NCI-H345 (cell line): ENCODE data around the gene SCYL1.
"Not testable (repeated sequence)": the region's sequence is repeated elsewhere in the genome, so short reads cannot be mapped to it uniquely, and the experiment has no call there.

Experiments
- DNase-seq: peaks from one replicate; lab custom pipeline; 2025; lab: John Stamatoyannopoulos, UW

The SCYL1 gene

DNA sequence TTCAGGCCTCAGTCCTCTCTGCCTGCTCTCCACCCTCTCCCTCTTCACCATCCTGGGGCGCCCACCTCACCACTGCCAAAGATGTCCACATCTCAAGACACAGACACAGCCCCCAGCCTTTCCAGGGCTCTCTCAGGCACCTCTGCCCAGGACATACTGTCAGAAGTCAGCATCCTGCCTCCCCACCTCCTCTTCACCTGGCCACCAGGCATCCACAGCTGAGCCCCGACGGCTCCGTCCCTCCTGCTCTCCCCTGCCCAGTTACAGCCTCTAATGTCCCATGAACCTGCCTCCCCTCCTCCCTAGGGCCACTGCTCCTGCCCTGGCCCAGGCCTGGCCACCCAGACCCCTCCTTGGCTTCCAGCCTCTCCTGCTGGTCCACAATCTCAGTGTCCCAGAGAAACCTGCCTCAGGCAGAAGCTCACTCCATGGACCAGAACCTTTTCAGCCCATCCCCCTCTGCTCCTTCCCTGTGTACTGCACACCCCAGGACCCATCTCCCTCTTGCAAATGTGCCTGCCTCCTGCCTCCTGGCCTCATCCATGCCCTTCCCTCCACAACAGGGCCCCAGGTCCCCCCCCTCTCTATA lies 30.1 kb downstream of the SCYL1 start:
- no peak for DNase-seq

DNA sequence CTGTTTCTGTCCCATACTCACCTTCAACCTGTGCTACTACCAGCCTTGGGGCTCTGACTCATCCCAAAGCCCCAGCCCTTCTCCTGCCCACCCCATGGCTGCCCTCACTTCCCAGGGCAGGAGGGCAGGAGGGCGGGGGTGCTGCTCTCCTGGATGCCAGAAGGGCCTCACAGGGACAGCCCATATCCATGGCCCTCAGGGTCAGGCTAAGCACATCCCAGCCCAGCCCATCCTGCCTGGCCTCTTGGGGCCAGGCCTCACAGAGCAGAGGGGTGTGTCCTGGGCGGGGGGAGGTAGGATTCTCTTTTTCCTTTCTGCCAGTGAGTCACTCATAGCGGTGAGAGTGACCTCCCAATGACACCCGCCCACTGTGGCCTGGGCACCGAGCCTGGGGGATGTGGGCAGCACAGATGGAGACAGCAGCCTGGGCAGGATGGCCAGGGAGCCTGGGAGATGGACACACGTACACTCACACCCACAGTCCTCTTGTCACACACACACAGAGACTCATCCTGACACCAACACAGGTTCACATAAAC lies 30.9 kb downstream of the SCYL1 start:
- no peak for DNase-seq

DNA sequence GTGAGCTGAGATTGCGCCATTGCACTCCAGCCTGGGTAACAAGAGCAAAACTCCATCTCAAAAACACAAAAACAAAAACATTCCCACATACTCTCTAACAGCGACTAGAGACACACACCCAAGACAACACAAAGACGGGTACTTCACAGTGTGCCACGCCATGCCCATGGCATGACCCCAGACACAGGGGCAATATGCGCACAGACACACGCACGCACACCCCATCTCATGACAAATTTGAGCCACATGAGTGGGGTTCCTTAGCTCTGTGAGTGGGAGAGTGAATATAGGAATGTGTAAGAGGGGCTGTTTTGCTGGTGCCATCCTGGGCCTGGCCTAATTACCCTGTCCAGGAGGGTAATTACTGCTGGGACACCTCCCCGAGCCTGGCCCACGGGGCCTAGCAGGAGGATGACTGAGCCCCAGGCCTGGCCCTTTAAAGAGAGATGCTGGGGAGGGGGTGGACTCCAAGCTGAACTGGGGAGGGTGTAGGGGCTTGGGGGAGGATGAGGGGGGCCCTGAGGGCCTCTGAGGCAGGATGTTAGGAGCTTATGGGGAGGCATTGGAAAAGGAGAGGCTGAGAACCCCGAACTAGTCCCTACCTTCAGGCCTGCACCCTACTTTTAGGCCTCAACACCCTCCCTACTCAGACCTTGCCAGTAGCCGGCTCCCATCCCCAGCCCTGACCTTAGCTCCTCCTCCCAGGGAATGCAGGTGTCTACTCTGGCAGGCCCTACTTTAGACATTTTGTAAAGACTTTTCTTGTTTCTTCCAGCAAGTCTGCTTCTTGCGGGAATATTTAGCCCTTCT lies 31.8 kb downstream of the SCYL1 start:
- no peak for DNase-seq

DNA sequence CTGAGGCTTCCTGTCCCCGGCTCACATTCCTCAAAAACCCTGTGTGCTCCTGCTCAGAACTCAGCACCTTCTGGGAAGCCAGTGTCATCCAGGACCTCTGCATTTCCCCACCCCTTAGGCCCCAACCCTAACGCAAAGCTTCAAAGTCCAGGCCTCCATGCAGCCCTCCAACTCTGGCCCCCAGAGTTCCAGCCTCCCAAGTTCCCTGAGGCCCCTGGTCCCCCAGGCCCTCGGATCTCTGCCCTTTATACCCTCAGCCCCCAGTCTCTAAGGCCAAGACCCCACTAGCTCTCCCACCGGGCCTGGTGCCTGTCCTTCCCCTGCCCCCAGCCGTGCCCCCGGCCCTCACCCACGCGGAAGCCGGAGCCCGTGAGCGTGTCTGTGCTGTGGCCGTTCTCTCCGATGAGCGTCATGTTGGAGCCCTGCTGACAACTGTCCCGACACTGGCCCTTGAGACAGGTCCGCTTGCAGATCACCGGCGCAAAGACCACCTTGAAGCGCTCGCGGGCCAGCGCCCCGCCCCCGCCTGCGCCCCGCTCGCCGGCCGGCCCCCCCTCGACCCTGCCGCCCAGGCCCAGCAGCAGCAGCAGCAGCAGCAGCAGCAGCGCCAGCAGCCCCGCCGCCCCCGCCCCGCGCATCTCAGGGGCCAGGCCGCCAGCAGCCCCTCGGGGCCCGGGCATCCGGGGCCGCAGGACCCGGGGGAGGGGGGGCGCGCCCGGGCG lies 32.6 kb downstream of the SCYL1 start:
- DNase-seq: no peak

DNA sequence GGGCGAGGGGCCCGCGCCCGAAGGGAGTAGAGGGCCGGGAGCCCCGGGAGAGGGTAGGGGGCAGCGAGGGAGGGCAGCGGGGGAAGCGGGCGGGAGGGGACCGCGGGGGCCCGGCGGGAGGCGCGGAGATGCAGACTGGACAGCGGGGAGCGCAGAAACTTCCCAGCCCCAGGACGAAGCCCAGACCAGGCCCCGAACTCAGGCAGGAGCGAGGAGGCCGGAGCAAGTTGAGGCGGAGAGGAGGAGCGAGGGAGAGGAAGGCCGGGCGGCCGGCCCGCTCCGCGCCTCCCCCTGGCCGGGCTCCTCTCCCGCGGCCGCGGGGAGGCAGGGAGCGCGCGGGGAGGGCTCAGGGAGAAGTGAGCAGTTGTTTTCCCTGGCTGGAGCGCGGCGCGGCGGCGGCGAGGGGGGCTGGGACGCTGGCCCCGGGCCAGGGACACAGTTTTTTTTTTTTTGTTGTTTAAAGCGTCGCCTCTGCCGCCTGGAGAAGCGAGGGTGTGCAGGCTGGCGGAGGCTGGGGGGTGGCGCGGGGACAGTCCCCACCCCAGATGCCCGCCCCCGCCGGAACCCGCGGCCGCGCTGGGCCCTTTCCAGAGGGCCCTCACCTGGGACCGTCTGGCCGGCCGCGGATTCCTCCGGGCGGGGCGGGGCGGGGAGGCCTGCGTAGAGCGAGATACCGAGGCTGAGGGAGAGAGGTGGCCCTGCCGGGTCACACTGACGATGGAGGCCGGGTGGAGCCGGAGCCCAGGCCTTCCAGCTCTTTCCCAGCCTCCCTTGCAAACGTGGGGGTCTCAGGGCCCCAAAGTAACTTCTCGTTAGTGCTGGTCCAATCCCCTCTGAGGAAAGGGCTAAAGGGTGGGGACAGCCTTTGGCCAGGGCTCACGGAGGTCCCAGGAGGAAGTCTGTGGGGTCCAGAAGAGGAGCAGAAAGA lies 33.4 kb downstream of the SCYL1 start, which contains the start of gene LTBP3:
LTBP3 (minus strand) TSS at position 358 of the 928 bp plus-strand sequence. CDS start 400 bp downstream, outside the sequence.
- peak; percentile 66 for DNase-seq

DNA sequence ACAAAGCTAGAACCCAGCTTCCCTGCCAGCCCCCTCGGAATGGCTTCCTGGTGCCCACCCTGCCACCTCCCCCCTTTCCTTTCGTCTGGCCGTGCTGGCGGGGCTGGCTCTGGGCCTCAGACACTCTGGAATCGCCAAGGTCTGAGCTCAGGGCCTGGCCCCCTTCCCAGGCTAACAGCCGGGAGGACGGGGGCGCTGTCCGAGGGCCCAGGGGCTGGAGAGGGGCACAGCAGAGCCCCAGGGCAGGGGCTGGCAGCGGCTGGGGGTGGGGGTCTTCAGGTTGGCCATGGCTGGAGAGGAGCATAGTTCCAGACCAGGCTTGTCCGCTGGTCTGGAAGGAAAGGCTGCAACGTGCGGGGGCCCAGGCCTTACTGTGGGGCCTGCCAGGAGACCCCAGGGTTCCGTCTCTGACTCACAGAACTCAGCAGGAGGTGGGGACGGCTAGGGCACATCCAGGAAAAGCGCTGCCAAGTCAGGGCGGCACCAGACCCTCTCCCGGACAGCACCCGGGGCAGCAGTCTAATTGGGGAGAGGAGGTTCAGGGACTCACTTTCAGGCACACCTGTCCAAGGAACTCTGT lies 34.1 kb downstream of the SCYL1 start:
- no peak for DNase-seq

DNA sequence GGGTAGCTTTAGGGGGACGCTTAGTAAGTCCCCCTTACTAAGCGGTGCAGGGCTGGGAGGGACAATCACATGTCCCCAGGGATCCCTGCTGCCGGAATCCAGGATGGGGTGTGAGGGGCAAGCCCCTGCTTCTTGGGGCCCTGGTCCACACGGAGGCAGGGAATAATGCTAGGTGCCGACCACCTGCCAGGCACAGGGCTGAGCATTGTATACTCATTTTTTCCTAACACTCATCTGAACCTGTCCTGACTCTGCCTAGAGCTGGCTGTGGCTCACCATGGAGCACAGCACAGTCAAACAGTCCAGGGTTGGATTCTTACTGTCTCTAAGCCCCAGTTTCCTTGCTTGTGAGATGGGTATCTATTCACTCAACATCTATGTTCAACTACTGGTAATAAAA lies 34.7 kb downstream of the SCYL1 start:
- no peak for DNase-seq

DNA sequence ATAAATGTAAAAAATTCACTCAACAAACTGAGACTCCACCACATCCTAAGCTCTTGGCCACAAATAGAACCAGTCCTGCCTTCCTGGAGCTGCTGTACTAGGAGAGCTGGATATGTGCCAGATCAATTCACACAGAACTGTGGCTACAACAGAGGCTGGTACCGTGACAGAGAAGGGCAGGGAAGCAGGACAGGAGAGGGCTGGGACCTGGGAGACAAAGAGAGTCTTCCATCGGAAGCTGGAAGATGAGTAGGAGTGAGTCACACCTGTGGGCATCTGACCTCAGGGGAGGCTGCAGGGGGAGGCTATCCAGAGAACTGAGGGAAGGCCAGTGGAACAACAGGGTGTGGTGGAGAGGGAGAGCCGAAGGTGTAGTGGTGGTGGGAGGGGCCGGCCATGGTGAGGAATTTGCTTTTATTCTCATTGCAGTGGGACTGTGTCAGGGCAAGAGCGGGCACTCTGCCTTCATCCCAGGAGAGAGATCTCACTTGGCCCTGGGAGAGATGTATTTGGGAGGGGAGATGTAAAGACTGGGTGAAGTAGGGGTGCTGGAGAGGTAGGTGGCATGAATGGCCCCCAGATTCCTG lies 35.2 kb downstream of the SCYL1 start:
- DNase-seq: peak; percentile 81

DNA sequence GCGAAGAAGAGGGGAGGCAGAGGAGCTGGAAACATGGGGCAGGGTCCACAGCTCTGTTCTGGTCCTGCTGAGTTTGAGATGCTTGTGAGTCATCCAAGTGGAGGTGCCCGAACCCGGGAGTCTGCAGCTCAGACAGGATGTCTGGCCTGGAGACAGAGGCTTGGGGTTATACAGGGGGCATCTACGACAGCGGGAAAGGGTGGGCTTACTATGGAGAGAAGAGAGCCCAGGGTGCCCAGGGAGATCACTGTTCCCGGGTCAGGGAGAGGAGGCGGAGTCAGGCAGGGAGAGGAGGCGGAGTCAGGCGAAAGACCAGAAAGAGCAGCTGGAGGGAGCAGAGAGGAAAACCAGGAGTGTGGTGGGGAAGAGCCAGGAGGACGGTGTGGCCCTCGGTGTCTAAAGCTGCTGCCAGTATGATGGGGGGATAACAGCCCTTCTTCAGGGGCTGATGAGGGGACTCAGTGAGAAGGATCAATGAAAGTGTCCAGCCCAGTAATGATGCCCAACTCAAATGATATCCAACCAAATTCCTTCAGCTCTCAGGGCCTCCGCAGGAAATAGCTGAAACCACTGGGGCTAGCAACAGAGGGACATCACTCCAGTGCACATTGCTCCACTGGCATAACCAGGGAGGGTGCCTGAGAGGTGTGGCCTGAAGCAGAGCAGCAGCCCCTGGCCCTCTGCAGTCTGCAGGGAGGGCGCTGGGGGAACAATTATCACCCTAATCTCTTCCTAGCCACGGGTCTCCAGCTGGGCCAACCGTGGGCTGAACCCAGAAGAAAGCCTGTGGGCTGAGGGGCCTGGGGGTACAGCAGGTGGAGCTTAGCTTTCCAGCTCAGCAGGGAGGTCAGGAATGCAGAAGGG lies 35.9 kb downstream of the SCYL1 start:
- no peak for DNase-seq

DNA sequence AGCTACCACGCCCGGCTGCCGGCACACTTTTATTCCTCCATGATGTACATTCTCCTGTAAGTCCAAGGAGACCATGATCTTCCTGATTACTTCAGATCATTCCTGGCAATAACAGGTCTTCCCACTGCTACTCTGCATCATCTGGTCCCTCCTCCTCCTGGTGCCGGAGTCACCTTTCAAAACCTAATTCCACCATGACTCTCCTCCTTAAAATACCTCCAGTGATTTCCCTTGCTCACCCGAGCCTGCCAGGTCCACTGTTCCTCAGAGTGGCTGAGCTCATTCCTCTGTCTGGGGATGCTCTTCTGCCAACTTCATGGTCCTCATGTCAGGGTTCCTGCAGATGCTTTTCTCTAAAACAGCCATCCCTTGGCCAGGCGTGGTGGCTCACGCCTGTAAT lies 37.1 kb downstream of the SCYL1 start:
- no peak for DNase-seq

DNA sequence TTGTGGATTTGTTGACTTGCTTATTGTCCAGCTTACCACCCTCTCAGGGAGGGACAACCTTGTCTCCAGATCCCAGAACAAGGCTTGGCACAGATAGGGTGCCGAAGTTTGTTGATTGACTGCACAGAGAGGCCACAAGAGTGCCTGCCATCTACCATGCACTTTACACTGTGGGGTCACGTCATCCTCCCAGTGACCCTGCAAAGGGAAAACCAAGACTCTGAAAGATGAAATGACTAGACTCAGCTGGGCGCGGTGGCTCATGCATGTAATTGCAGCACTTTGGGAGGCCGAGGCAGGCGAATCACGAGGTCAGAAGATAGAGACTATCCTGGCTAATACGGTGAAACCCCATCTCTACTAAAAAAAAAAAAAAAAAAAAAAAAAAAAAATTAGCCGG lies 37.9 kb downstream of the SCYL1 start:
- no peak for DNase-seq

DNA sequence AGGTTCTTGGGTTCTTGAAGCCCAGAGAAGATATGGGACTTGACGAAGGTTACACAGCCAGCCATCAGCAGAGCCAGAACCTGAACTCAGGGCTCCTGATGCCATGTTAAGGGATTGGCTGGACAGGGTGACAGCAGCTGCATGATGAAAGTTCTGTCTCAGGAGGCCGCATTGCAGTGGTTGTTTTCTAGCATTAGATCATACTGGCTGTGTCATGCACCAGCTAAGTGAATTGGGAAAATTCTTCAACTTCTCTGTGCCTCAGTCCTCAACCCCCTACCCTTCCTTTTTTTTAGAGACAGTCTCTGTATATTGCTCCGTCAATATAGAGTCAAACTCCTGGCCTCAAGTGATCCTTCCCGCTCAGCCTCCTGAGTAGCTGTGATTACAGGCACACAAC lies 38.7 kb downstream of the SCYL1 start:
- DNase-seq: no peak

DNA sequence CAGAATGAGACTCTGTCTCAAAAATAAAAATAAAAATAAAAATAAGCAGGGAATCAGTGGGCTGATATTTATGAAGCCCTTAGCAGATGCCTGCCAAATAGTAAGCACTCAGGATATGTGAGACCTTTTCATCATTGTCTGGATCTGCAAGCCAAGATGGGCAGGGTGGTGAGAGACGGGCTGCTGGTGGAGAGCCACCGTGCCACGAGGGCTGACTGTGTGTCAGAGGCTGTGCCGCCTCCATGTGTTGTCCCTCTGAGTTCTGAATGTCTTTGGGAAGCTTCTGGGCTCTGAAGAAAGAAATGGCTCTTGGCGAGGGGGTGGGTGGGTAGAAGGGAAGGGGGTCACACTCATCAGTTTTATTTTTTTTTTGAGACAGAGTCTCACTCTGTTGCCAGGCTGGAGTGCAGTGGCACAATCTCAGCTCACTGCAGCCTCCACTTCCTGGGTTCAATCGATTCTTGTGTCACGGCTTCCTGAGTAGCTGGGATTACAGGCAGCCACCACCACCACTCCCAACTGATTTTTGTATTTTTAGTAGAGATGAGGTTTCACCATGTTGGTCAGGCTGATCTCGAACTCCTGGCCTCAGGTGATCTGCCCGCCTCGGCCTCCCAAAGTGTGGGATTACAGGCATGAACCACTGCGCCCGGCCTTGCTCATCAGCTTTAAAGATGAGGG lies 40.1 kb downstream of the SCYL1 start:
- DNase-seq: not testable (repeated sequence)

DNA sequence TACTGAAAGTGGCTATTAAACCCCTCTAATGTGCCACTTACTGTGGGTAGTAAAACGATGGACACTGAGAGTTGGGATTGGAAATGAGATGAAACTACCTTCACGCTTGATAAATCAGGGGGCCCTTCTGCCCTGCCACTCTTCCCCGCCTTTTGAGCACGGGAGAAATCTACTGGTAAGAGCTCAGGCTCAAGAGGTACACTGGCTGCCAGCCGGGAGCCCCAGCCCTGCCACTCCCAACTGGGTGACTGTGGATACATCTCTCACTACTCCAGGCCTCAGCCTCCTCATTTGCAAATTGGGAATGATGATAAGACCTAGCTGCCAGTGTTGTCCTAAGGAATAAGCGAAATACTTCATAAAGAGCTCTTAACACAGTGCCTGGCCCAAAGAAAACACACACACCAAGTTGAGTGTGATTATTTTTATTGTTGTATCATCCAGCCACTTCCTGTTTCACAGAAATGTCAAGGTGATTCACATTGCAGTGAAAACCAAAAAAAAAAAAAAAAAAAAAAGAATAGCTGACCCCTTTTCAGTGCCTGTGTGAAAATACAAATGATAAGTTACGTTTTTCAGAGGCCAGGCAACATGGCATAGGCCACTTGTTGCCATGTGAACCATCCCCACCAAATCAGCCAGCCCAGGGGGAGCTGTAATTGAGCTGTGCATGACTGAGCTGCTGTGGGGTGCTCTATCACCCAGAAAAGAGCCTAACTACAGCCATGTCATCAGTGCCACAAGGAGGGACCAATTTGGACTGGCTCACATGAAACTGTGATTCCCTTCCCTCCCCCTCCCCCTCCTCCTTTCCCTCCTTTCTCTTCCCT lies 41.0 kb downstream of the SCYL1 start:
- no peak for DNase-seq

DNA sequence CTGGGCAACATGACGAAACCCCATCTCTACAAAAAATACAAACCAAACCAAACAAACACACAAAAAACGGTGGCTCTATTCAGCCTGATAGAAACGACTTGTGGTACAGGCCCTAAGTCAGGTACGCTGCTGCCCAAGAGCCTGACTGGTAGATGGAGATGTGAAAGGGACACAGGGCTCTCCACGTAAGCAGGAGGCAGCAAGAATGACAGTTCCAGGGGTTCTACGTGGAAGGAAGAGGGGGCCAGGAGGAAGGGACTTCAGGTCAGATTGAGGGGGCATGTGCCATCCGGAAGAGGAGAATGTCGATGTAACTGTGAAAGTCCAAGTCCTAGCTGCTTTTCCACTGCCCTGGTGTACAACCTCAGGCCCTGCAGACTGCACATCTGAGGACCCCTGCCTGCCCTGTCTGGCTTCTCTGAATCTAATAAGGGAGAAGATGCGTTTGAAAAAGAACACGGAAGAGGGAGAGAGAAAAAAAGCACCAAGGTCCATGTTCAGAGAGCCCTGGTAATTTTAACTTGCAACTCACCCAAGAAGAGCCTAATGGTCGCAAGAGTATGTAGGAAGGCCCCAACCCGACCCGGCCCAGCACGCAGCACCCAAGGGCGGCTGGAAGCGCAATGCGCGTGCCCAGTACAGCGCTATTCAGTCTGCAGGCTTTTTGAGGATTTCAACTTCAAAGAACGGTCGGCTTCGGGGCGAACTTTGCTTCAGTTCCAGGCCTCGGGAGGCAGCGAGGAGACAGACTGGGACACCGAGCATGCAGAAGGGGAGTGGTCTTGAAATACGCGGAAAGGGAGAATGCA lies 44.5 kb downstream of the SCYL1 start:
- DNase-seq: no peak

DNA sequence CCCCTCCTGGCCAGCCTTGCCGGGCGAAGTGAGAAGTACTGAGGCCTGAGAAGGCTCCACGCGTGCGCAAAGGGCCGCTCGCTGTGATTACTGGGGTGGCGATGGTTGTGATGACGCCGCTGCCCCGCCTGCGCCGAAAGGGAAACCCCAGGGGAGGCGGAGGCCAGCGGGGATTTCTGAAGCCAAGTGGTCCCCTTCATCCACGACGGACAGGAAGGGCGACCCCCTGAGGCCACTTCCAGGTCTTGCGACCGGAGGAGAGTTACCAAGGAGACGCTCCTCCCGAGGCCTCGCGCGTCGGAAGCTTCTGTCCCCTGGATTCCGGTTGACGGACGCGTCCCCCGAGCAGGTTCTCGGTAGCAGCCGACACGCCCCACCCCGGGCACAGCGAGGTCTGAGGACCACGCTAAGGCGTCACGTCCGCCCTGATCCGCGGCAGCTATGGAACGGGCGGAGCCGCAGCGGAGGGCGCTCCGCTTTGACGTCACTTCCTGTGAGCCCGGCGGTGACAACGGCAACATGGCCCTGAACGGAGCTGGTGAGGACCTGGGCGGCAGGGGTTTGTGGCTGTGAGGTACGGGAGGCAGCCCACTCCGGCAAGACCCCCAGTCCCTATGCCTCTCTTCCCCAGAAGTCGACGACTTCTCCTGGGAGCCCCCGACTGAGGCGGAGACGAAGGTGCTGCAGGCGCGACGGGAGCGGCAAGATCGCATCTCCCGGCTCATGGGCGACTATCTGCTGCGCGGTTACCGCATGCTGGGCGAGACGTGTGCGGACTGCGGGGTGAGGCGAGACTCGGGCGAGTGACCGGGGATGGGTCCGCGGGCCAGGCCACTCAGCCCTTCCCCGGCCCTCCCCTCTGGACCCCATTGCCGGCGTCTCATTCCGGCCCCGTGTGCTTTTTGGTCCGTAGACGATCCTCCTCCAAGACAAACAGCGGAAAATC lies 45.4 kb downstream of the SCYL1 start, which contains the start of gene ZNRD2:
ZNRD2 (plus strand) TSS at position 505 of the 946 bp plus-strand sequence; CDS start at position 520, 15 bp downstream.
- peak; percentile 98 for DNase-seq
